IMR-90 (cell line): ENCODE data around the gene OTUD6A. TPM values are rescaled to one million over a fixed set of nuclear protein-coding genes. Genes with fewer than 3 reads are reported as not detected.

Experiments
- ATAC-seq: fragments of 200-7000 bp; cut with Tn5 transposase; 2 replicates; pipeline ENCODE4 v1.9.1; 2020; ENCODE audit warnings: low read depth, mild to moderate bottlenecking, moderate library complexity
- BruUV-seq: library from RNA; stranded (reverse); fragments of 400-500 nt; replicated peaks from 2 replicates; lab custom pipeline; 2021; lab: Mats Ljungman, UMichigan
- CTCF ChIA-PET: fragments of 300-600 bp; formaldehyde crosslinking; extraction: SDS; loops from one replicate; lab custom pipeline; 2021; ENCODE audit warnings: antibody characterized with exemption; lab: Yijun Ruan, JAX
- POLR2A ChIA-PET: fragments of 300-600 bp; sonication (Branson Sonifier 250); formaldehyde crosslinking; loops from one replicate; lab custom pipeline; 2022; ENCODE audit warnings: antibody characterized with exemption; ENCODE audit not compliant: unreplicated experiment; lab: Charles Lee
- DNase-seq: peaks from one replicate; pipeline ENCODE4 v3.0.0; 2013
- H2AFZ ChIP-seq: replicated peaks from 2 replicates; pipeline ENCODE3; 2013; ENCODE audit warnings: low read length, mild to moderate bottlenecking; ENCODE audit not compliant: poor library complexity
- H2AK5ac ChIP-seq: 2 replicates; pipeline ENCODE4 v1.6.1; 2013; ENCODE audit warnings: low read depth, low read length, inconsistent platforms
- H2AK9ac ChIP-seq: replicated peaks from 2 replicates; pipeline ENCODE3; 2013; ENCODE audit warnings: mild to moderate bottlenecking, low read depth, low read length, moderate library complexity; ENCODE audit not compliant: poor library complexity
- H2BK120ac ChIP-seq: 2 replicates; pipeline ENCODE4 v1.6.1; 2013; ENCODE audit warnings: low read depth, low read length, inconsistent platforms
- H2BK15ac ChIP-seq: 3 replicates; pipeline ENCODE4 v1.6.1; 2013; ENCODE audit warnings: low read depth, low read length, inconsistent platforms
- H2BK20ac ChIP-seq: 2 replicates; pipeline ENCODE4 v1.6.1; 2013; ENCODE audit warnings: low read depth, mild to moderate bottlenecking, inconsistent platforms, low read length, moderate library complexity
- H2BK5ac ChIP-seq: 2 replicates; pipeline ENCODE4 v1.6.1; 2013; ENCODE audit warnings: mild to moderate bottlenecking, low read depth, low read length, inconsistent platforms; ENCODE audit not compliant: poor library complexity, severe bottlenecking
- H3K14ac ChIP-seq: replicated peaks from 2 replicates; pipeline ENCODE4 v1.6.1; 2013; ENCODE audit warnings: low read depth, low read length, inconsistent platforms
- H3K18ac ChIP-seq: 2 replicates; pipeline ENCODE4 v1.6.1; 2013; ENCODE audit warnings: low read depth, low read length, control low read depth
- H3K23ac ChIP-seq: 2 replicates; pipeline ENCODE4 v1.6.1; 2013; ENCODE audit warnings: low read depth, low read length, inconsistent platforms
- H3K27ac ChIP-seq: 2 replicates; pipeline ENCODE4 v1.5.1; 2013; ENCODE audit warnings: mild to moderate bottlenecking, control low read depth, low read length; ENCODE audit not compliant: insufficient read depth
- H3K27me3 ChIP-seq: 2 replicates; pipeline ENCODE4 v1.6.1; 2013; ENCODE audit warnings: low read length; ENCODE audit not compliant: control insufficient read depth, insufficient read depth
- H3K36me3 ChIP-seq: 2 replicates; pipeline ENCODE4 v1.6.1; 2013; ENCODE audit warnings: low read length, mixed read lengths; ENCODE audit not compliant: control insufficient read depth, insufficient read depth
- H3K4ac ChIP-seq: 2 replicates; pipeline ENCODE4 v1.6.1; 2013; ENCODE audit warnings: low read depth, low read length, inconsistent platforms
- H3K4me1 ChIP-seq: 2 replicates; pipeline ENCODE4 v1.6.1; 2013; ENCODE audit warnings: low read length, mixed read lengths; ENCODE audit not compliant: control insufficient read depth, insufficient read depth
- H3K4me2 ChIP-seq: 2 replicates; pipeline ENCODE4 v1.6.1; 2013; ENCODE audit warnings: low read depth, mild to moderate bottlenecking, control low read depth, low read length, moderate library complexity
- H3K4me3 ChIP-seq: 2 replicates; pipeline ENCODE4 v1.5.1; 2013; ENCODE audit warnings: low read depth, mild to moderate bottlenecking, control low read depth, low read length, moderate library complexity; ENCODE audit not compliant: insufficient read depth
- H3K56ac ChIP-seq: 2 replicates; pipeline ENCODE4 v1.6.1; 2013; ENCODE audit warnings: low read length, inconsistent platforms; ENCODE audit not compliant: insufficient read depth; ENCODE audit errors: extremely low read depth
- H3K79me1 ChIP-seq, 2 experiments: 2 replicates each; pipeline ENCODE4 v1.6.1; 2013; ENCODE audit warnings: low read length in 2 of 2, inconsistent platforms in 1 of 2, low read depth in 1 of 2
- H3K9ac ChIP-seq: 2 replicates; pipeline ENCODE4 v1.6.1; 2013; ENCODE audit warnings: low read depth, low read length, control low read depth
- H3K9me1 ChIP-seq: 2 replicates; pipeline ENCODE4 v1.6.1; 2013; ENCODE audit warnings: low read length, inconsistent platforms; ENCODE audit not compliant: insufficient read depth
- H3K9me3 ChIP-seq: 2 replicates; pipeline ENCODE4 v1.6.1; 2013; ENCODE audit warnings: low read length; ENCODE audit not compliant: control insufficient read depth, insufficient read depth
- H4K20me1 ChIP-seq: 2 replicates; pipeline ENCODE4 v1.6.1; 2013; ENCODE audit warnings: low read length, inconsistent platforms; ENCODE audit not compliant: insufficient read depth
- H4K5ac ChIP-seq: 2 replicates; pipeline ENCODE4 v1.6.1; 2013; ENCODE audit warnings: mild to moderate bottlenecking, low read depth, low read length, control low read depth
- H4K8ac ChIP-seq, 2 experiments: 2 replicates each; pipeline ENCODE4 v1.6.1; 2013; ENCODE audit warnings: low read depth in 2 of 2, low read length in 2 of 2, control low read depth in 1 of 2, inconsistent platforms in 1 of 2
- H4K91ac ChIP-seq: 2 replicates; pipeline ENCODE4 v1.6.1; 2013; ENCODE audit warnings: low read depth, low read length, inconsistent platforms; ENCODE audit not compliant: insufficient read depth
- BHLHE40 ChIP-seq: fragments of 150-350 bp; IDR thresholded peaks from 2 replicates; pipeline ENCODE4 v1.6.1; 2016; ENCODE audit warnings: mild to moderate bottlenecking, low read depth, low read length
- CEBPB ChIP-seq: IDR thresholded peaks from 2 replicates; pipeline ENCODE4 v1.6.1; 2012; ENCODE audit warnings: low read depth, low read length, improper control_type of control experiment
- CHD1 ChIP-seq: IDR thresholded peaks from 2 replicates; pipeline ENCODE4 v1.6.1; 2012; ENCODE audit warnings: low read depth, low read length, improper control_type of control experiment
- CTCF ChIP-seq: conservative IDR thresholded peaks from 2 replicates; pipeline ENCODE4 v1.5.1; 2012; ENCODE audit warnings: mild to moderate bottlenecking, low read depth, low read length, improper control_type of control experiment
- ELK1 ChIP-seq: fragments of 150-350 bp; IDR thresholded peaks from 2 replicates; pipeline ENCODE4 v1.6.1; 2016; ENCODE audit warnings: low read depth, mild to moderate bottlenecking, low read length, moderate library complexity, borderline replicate concordance
- FOS ChIP-seq: fragments of 150-350 bp; IDR thresholded peaks from 2 replicates; pipeline ENCODE4 v1.6.1; 2016; ENCODE audit warnings: low read depth, low read length
- MAFK ChIP-seq: IDR thresholded peaks from 2 replicates; pipeline ENCODE4 v1.6.1; 2012; ENCODE audit warnings: low read depth, low read length, improper control_type of control experiment
- MAZ ChIP-seq: IDR thresholded peaks from 2 replicates; pipeline ENCODE4 v1.6.1; 2012; ENCODE audit warnings: low read depth, mild to moderate bottlenecking, low read length, improper control_type of control experiment, moderate library complexity, borderline replicate concordance
- MXI1 ChIP-seq: IDR thresholded peaks from 2 replicates; pipeline ENCODE4 v1.6.1; 2012; ENCODE audit warnings: low read depth, mild to moderate bottlenecking, low read length, moderate library complexity, borderline replicate concordance
- NFE2L2 ChIP-seq: fragments of 150-350 bp; IDR thresholded peaks from 2 replicates; pipeline ENCODE4 v1.6.1; 2016; ENCODE audit warnings: low read depth, mild to moderate bottlenecking, low read length
- POLR2A ChIP-seq: IDR thresholded peaks from 2 replicates; pipeline ENCODE4 v1.6.1; 2012; ENCODE audit warnings: mild to moderate bottlenecking, low read depth, low read length
- RAD21 ChIP-seq: IDR thresholded peaks from 2 replicates; pipeline ENCODE4 v1.6.1; 2012; ENCODE audit warnings: low read length, improper control_type of control experiment
- RCOR1 ChIP-seq: IDR thresholded peaks from 2 replicates; pipeline ENCODE4 v1.6.1; 2012; ENCODE audit warnings: mild to moderate bottlenecking, low read length, improper control_type of control experiment; ENCODE audit not compliant: insufficient replicate concordance
- RFX5 ChIP-seq: IDR thresholded peaks from 2 replicates; pipeline ENCODE4 v1.8.0; 2012; ENCODE audit warnings: low read depth, mild to moderate bottlenecking, low read length, moderate library complexity
- SMC3 ChIP-seq: fragments of 150-350 bp; IDR thresholded peaks from 2 replicates; pipeline ENCODE4 v1.6.1; 2016; ENCODE audit warnings: low read depth, mild to moderate bottlenecking, antibody characterized with exemption, low read length, moderate library complexity
- USF2 ChIP-seq: fragments of 150-350 bp; IDR thresholded peaks from 2 replicates; pipeline ENCODE4 v1.6.1; 2017; ENCODE audit warnings: mild to moderate bottlenecking, antibody characterized with exemption, low read length, low read depth
- WGBS, 2 experiments: methylation state at CpG; one replicate each; pipeline versions ENCODE4 v1.1.5 to v1.1.7; 2013; ENCODE audit warnings: missing lambda C conversion rate in 2 of 2; ENCODE audit not compliant: insufficient read length in 1 of 2; ENCODE audit errors: extremely low coverage in 2 of 2; 5-methylcytosine and 5-hydroxymethylcytosine counted together
- dilution Hi-C: fragments of 300-500 bp; cut with HindIII; formaldehyde crosslinking; loops from one replicate; pipeline ENCODE4 v1.14.3; 2018; ENCODE audit warnings: low sequenced_read_pairs; ENCODE audit not compliant: unreplicated experiment
- in situ Hi-C: fragments of 300-500 bp; cut with MboI; formaldehyde crosslinking; loops from 3 replicates; pipeline ENCODE4 v1.14.3; 2019; ENCODE audit warnings: low sequenced_read_pairs, inconsistent platforms, mixed read lengths
- intact Hi-C: fragments of 100-400 bp; cut with micrococcal nuclease; formaldehyde crosslinking; loops from 2 replicates; pipeline ENCODE4 v1.10.0; 2022
- polyA plus RNA-seq, 3 experiments: library from polyadenylated mRNA; depleted of rRNA; stranded (reverse); fragments of >200 nt; gene quantifications; 2 replicates each; pipeline ENCODE4 v1.2.3, GENCODE V29; 2012; ENCODE audit warnings: low replicate concordance in 1 of 3
- total RNA-seq: library from RNA; depleted of rRNA; stranded (reverse); fragments of >200 nt; gene quantifications from 2 replicates; pipeline ENCODE4 v1.2.3, GENCODE V29; 2012

OTUD6A gene
- total and polyA plus RNA-seq, 2 of the 4 experiments (the other 2 are of a cell fraction) = not detected

GRCh38 chrX:70052895-70053615 is 9.2 kb upstream of the OTUD6A start:
- H3K27ac ChIP-seq = no peak overlapping the region
- no TSS peak for BruUV-seq
- dilution Hi-C loops (no loop called here), intact Hi-C loops (no loop called here), in situ Hi-C loops (no loop called here)
- H3K79me1 ChIP-seq = no peaks in the 10 kb centered on the region
- ChIA-PET POLR2A (no interaction called here), CTCF (interaction anchor here (0.6 kb wide), 1 partner anchor 17 kb away, joined by 4 read pairs; no protein-coding TSS in a partner anchor)
- H3K4me2 ChIP-seq = no peak overlapping the region
- H3K56ac ChIP-seq = no peak overlapping the region
- no peak overlapping the region for H2BK15ac ChIP-seq
- TF ChIP-seq ELK1 (no peak), MAFK (no peak), CHD1 (no peak), RFX5 (no peak), POLR2A (no peak), MAZ (no peak), SMC3 (no peak), FOS (no peak), RCOR1 (no peak), USF2 (no peak), BHLHE40 (no peak), NFE2L2 (no peak), MXI1 (no peak), RAD21 (no peak), CTCF (no peak), CEBPB (no peak)
- no peak overlapping the region for H2AK5ac ChIP-seq
- no peak overlapping the region for H3K23ac ChIP-seq
- H3K36me3 ChIP-seq = no peaks in the 10 kb centered on the region
- H3K9ac ChIP-seq = no peak overlapping the region
- H3K4me3 ChIP-seq = no peak overlapping the region
- 68% methylated on average over 5 of the region's 11 CpGs; no CpG with 5 or more reads in 1 of the 2 experiments for WGBS, 2 experiments
- no peak overlapping the region for H3K14ac ChIP-seq
- no peak overlapping the region for H2BK20ac ChIP-seq
- H4K20me1 ChIP-seq = no peaks in the 10 kb centered on the region
- no peak overlapping the region for H2BK5ac ChIP-seq
- no peak overlapping the region for H4K5ac ChIP-seq
- no peak overlapping the region for H2AFZ ChIP-seq
- H3K9me3 ChIP-seq = no peaks in the 10 kb centered on the region
- peaks cover 9% of the 10 kb centered on the region for H3K27me3 ChIP-seq
- no peak overlapping the region for H2BK120ac ChIP-seq
- H3K4me1 ChIP-seq = no peaks in the 10 kb centered on the region
- no peak overlapping the region for H2AK9ac ChIP-seq
- H3K9me1 ChIP-seq = no peaks in the 10 kb centered on the region
- H4K91ac ChIP-seq = no peak overlapping the region
- H4K8ac ChIP-seq = no peak overlapping the region
- H3K18ac ChIP-seq = no peak overlapping the region
- no peak for ATAC-seq
- DNase-seq = no peak
- no peak overlapping the region for H3K4ac ChIP-seq
